ENCODE data around the gene TBC1D22A. TPM values are rescaled to one million over a fixed set of nuclear protein-coding genes. Genes with fewer than 3 reads are reported as not detected.

TBC1D22A gene
- total RNA-seq, 1 donor from 2014 or later, result 6.8 TPM

GRCh38 chr22:47148510-47148909, 386.1 kb downstream of the TBC1D22A start:
- H3K9ac ChIP-seq (ENCODE audit: low read depth in 1 of 3, low read length in 3 of 3), result no peak overlapping the region
- H3K36me3 ChIP-seq (ENCODE audit: control insufficient read depth in 3 of 3, insufficient read depth in 3 of 3, low read length in 3 of 3), result no peaks in the 10 kb centered on the region
- H3K4me3 ChIP-seq (ENCODE audit: low read length in 3 of 3), result no peak overlapping the region
- H3K27me3 ChIP-seq (ENCODE audit: control insufficient read depth in 3 of 3, insufficient read depth in 3 of 3, low read length in 3 of 3), result no peaks in the 10 kb centered on the region
- peaks cover 0 to 1% (median 0%) of the 10 kb centered on the region in 3 donors for H3K4me1 ChIP-seq (ENCODE audit: control insufficient read depth in 3 of 3, insufficient read depth in 3 of 3, low read length in 3 of 3)
- no peak overlapping the region for H3K27ac ChIP-seq (ENCODE audit: low read depth, low read length)
- H3K9me3 ChIP-seq (ENCODE audit: control insufficient read depth in 3 of 3, low read length in 3 of 3), result peaks cover 0 to 3% (median 0%) of the 10 kb centered on the region in 3 donors

GRCh38 chr22:47148956-47149728, 386.7 kb downstream of the TBC1D22A start:
- H3K36me3 ChIP-seq (ENCODE audit: control insufficient read depth in 3 of 3, insufficient read depth in 3 of 3, low read length in 3 of 3), result no peaks in the 10 kb centered on the region
- no peak overlapping the region for H3K27ac ChIP-seq (ENCODE audit: low read depth, low read length)
- H3K27me3 ChIP-seq (ENCODE audit: control insufficient read depth in 3 of 3, insufficient read depth in 3 of 3, low read length in 3 of 3), result no peaks in the 10 kb centered on the region
- H3K4me3 ChIP-seq (ENCODE audit: low read length in 3 of 3), result no peak overlapping the region
- H3K4me1 ChIP-seq (ENCODE audit: control insufficient read depth in 3 of 3, insufficient read depth in 3 of 3, low read length in 3 of 3), result peaks cover 2 to 8% (median 5%) of the 10 kb centered on the region in 3 donors
- H3K9me3 ChIP-seq (ENCODE audit: control insufficient read depth in 3 of 3, low read length in 3 of 3), result peaks cover 0 to 3% (median 0%) of the 10 kb centered on the region in 3 donors
- H3K9ac ChIP-seq (ENCODE audit: low read depth in 1 of 3, low read length in 3 of 3), result no peak overlapping the region

- Histone ChIP-seq H3K9ac (ENCODE audit: low read depth in 1 of 3, low read length in 3 of 3) (no peak overlapping the region), H3K4me1 (ENCODE audit: control insufficient read depth in 3 of 3, insufficient read depth in 3 of 3, low read length in 3 of 3) (peaks cover 10 to 16% (median 13%) of the 10 kb centered on the region in 3 donors), H3K9me3 (ENCODE audit: control insufficient read depth in 3 of 3, low read length in 3 of 3) (peaks cover 0 to 3% (median 0%) of the 10 kb centered on the region in 3 donors), H3K36me3 (ENCODE audit: control insufficient read depth in 3 of 3, insufficient read depth in 3 of 3, low read length in 3 of 3) (no peaks in the 10 kb centered on the region), H3K27me3 (ENCODE audit: control insufficient read depth in 3 of 3, insufficient read depth in 3 of 3, low read length in 3 of 3) (no peaks in the 10 kb centered on the region), H3K27ac (ENCODE audit: low read depth, low read length) (no peak overlapping the region), H3K4me3 (ENCODE audit: low read length in 3 of 3) (no peak overlapping the region)
These were observed 387.5 kb downstream of the TBC1D22A start for GRCh38 chr22:47149976-47150375.

- H3K9me3 ChIP-seq (ENCODE audit: control insufficient read depth in 3 of 3, low read length in 3 of 3), result peaks cover 0 to 3% (median 0%) of the 10 kb centered on the region in 3 donors
- no peaks in the 10 kb centered on the region for H3K36me3 ChIP-seq (ENCODE audit: control insufficient read depth in 3 of 3, insufficient read depth in 3 of 3, low read length in 3 of 3)
- H3K9ac ChIP-seq (ENCODE audit: low read depth in 1 of 3, low read length in 3 of 3), result no peak overlapping the region
- H3K4me1 ChIP-seq (ENCODE audit: control insufficient read depth in 3 of 3, insufficient read depth in 3 of 3, low read length in 3 of 3), result peaks cover 15 to 19% (median 18%) of the 10 kb centered on the region in 3 donors
- no peaks in the 10 kb centered on the region for H3K27me3 ChIP-seq (ENCODE audit: control insufficient read depth in 3 of 3, insufficient read depth in 3 of 3, low read length in 3 of 3)
- H3K4me3 ChIP-seq (ENCODE audit: low read length in 3 of 3), result no peak overlapping the region
- H3K27ac ChIP-seq (ENCODE audit: low read depth, low read length), result no peak overlapping the region
These were observed 388.0 kb downstream of the TBC1D22A start for GRCh38 chr22:47150426-47150825.

GRCh38 chr22:47151064-47151463, 388.6 kb downstream of the TBC1D22A start:
- no peaks in the 10 kb centered on the region for H3K36me3 ChIP-seq (ENCODE audit: control insufficient read depth in 3 of 3, insufficient read depth in 3 of 3, low read length in 3 of 3)
- H3K27me3 ChIP-seq (ENCODE audit: control insufficient read depth in 3 of 3, insufficient read depth in 3 of 3, low read length in 3 of 3), result no peaks in the 10 kb centered on the region
- H3K9ac ChIP-seq (ENCODE audit: low read depth in 1 of 3, low read length in 3 of 3), result no peak overlapping the region
- H3K4me1 ChIP-seq (ENCODE audit: control insufficient read depth in 3 of 3, insufficient read depth in 3 of 3, low read length in 3 of 3), result peaks cover 15 to 20% (median 20%) of the 10 kb centered on the region in 3 donors
- no peak overlapping the region for H3K4me3 ChIP-seq (ENCODE audit: low read length in 3 of 3)
- no peak overlapping the region for H3K27ac ChIP-seq (ENCODE audit: low read depth, low read length)
- H3K9me3 ChIP-seq (ENCODE audit: control insufficient read depth in 3 of 3, low read length in 3 of 3), result peaks cover 0 to 3% (median 0%) of the 10 kb centered on the region in 3 donors

- no peak overlapping the region for H3K27ac ChIP-seq (ENCODE audit: low read depth, low read length)
- no peak overlapping the region for H3K9ac ChIP-seq (ENCODE audit: low read depth in 1 of 3, low read length in 3 of 3)
- no peak overlapping the region for H3K4me3 ChIP-seq (ENCODE audit: low read length in 3 of 3)
- H3K27me3 ChIP-seq (ENCODE audit: control insufficient read depth in 3 of 3, insufficient read depth in 3 of 3, low read length in 3 of 3), result no peaks in the 10 kb centered on the region
- H3K4me1 ChIP-seq (ENCODE audit: control insufficient read depth in 3 of 3, insufficient read depth in 3 of 3, low read length in 3 of 3), result peaks cover 15 to 20% (median 20%) of the 10 kb centered on the region in 3 donors
- no peaks in the 10 kb centered on the region for H3K36me3 ChIP-seq (ENCODE audit: control insufficient read depth in 3 of 3, insufficient read depth in 3 of 3, low read length in 3 of 3)
- peaks cover 0 to 3% (median 0%) of the 10 kb centered on the region in 3 donors for H3K9me3 ChIP-seq (ENCODE audit: control insufficient read depth in 3 of 3, low read length in 3 of 3)
These were observed 389.0 kb downstream of the TBC1D22A start for GRCh38 chr22:47151490-47151889.

- H3K9ac ChIP-seq (ENCODE audit: low read depth in 1 of 3, low read length in 3 of 3), result no peak overlapping the region
- H3K27ac ChIP-seq (ENCODE audit: low read depth, low read length), result no peak overlapping the region
- H3K9me3 ChIP-seq (ENCODE audit: control insufficient read depth in 3 of 3, low read length in 3 of 3), result peaks cover 0 to 3% (median 0%) of the 10 kb centered on the region in 3 donors
- no peaks in the 10 kb centered on the region for H3K36me3 ChIP-seq (ENCODE audit: control insufficient read depth in 3 of 3, insufficient read depth in 3 of 3, low read length in 3 of 3)
- peaks cover 15 to 20% (median 20%) of the 10 kb centered on the region in 3 donors for H3K4me1 ChIP-seq (ENCODE audit: control insufficient read depth in 3 of 3, insufficient read depth in 3 of 3, low read length in 3 of 3)
- no peak overlapping the region for H3K4me3 ChIP-seq (ENCODE audit: low read length in 3 of 3)
- no peaks in the 10 kb centered on the region for H3K27me3 ChIP-seq (ENCODE audit: control insufficient read depth in 3 of 3, insufficient read depth in 3 of 3, low read length in 3 of 3)
These were observed 389.8 kb downstream of the TBC1D22A start for GRCh38 chr22:47152236-47152635.

GRCh38 chr22:47152938-47153337, 390.5 kb downstream of the TBC1D22A start:
- peaks cover 0 to 3% (median 0%) of the 10 kb centered on the region in 3 donors for H3K9me3 ChIP-seq (ENCODE audit: control insufficient read depth in 3 of 3, low read length in 3 of 3)
- H3K27ac ChIP-seq (ENCODE audit: low read depth, low read length), result no peak overlapping the region
- no peak overlapping the region for H3K9ac ChIP-seq (ENCODE audit: low read depth in 1 of 3, low read length in 3 of 3)
- no peaks in the 10 kb centered on the region for H3K27me3 ChIP-seq (ENCODE audit: control insufficient read depth in 3 of 3, insufficient read depth in 3 of 3, low read length in 3 of 3)
- H3K4me1 ChIP-seq (ENCODE audit: control insufficient read depth in 3 of 3, insufficient read depth in 3 of 3, low read length in 3 of 3), result peaks cover 15 to 20% (median 20%) of the 10 kb centered on the region in 3 donors
- no peak overlapping the region for H3K4me3 ChIP-seq (ENCODE audit: low read length in 3 of 3)
- H3K36me3 ChIP-seq (ENCODE audit: control insufficient read depth in 3 of 3, insufficient read depth in 3 of 3, low read length in 3 of 3), result no peaks in the 10 kb centered on the region

- Histone ChIP-seq H3K9me3 (ENCODE audit: control insufficient read depth in 3 of 3, low read length in 3 of 3) (peaks cover 0 to 3% (median 0%) of the 10 kb centered on the region in 3 donors), H3K36me3 (ENCODE audit: control insufficient read depth in 3 of 3, insufficient read depth in 3 of 3, low read length in 3 of 3) (peaks cover 0 to 4% (median 0%) of the 10 kb centered on the region in 3 donors), H3K9ac (ENCODE audit: low read depth in 1 of 3, low read length in 3 of 3) (peak overlapping the region in 1 of 3 donors; percentile 14), H3K27ac (ENCODE audit: low read depth, low read length) (no peak overlapping the region), H3K27me3 (ENCODE audit: control insufficient read depth in 3 of 3, insufficient read depth in 3 of 3, low read length in 3 of 3) (no peaks in the 10 kb centered on the region), H3K4me1 (ENCODE audit: control insufficient read depth in 3 of 3, insufficient read depth in 3 of 3, low read length in 3 of 3) (peaks cover 15 to 20% (median 20%) of the 10 kb centered on the region in 3 donors), H3K4me3 (ENCODE audit: low read length in 3 of 3) (peak overlapping the region in 2 of 3 donors; percentile 21 to 58)
These were observed 391.5 kb downstream of the TBC1D22A start for GRCh38 chr22:47153854-47154525.
